Thymus (tissue), 11 donors: ENCODE results near the gene ISCA1. TPM values are rescaled to one million over a fixed set of nuclear protein-coding genes. Genes with fewer than 3 reads are reported as not detected.

Source experiments
- DNase-seq, 9 donors: peaks; one replicate each; pipeline ENCODE4 v3.0.0-alpha.2; 2013; ENCODE audit warnings: low spot score in 9 of 9, low read depth in 6 of 9, missing footprints in 1 of 9
- H3K27ac ChIP-seq, 2 donors: one replicate each; pipeline ENCODE4 v1.5.1; 2013; ENCODE audit warnings: control low read depth in 1 of 2, low read depth in 1 of 2, low read length in 1 of 2, mild to moderate bottlenecking in 1 of 2, moderate library complexity in 1 of 2
- H3K27me3 ChIP-seq, 2 donors: one replicate each; pipeline ENCODE4 v1.5.1; 2013; ENCODE audit warnings: low read length in 1 of 2; ENCODE audit not compliant: control insufficient read depth in 2 of 2, insufficient read depth in 1 of 2
- H3K36me3 ChIP-seq, 2 donors: one replicate each; pipeline ENCODE4 v1.5.1; 2013; ENCODE audit warnings: low read length in 1 of 2, mild to moderate bottlenecking in 1 of 2, moderate library complexity in 1 of 2; ENCODE audit not compliant: control insufficient read depth in 2 of 2, insufficient read depth in 2 of 2
- H3K4me1 ChIP-seq, 2 donors: one replicate each; pipeline ENCODE4 v1.5.1; 2013; ENCODE audit warnings: low read length in 2 of 2; ENCODE audit not compliant: control insufficient read depth in 2 of 2, insufficient read depth in 2 of 2
- H3K4me3 ChIP-seq, 2 donors: one replicate each; pipeline ENCODE4 v1.5.1; 2013; ENCODE audit warnings: low read length in 2 of 2, control low read depth in 1 of 2, mild to moderate bottlenecking in 1 of 2
- H3K9me3 ChIP-seq, 2 donors: one replicate each; pipeline ENCODE4 v1.5.1; 2013; ENCODE audit warnings: low read length in 1 of 2, mild to moderate bottlenecking in 1 of 2; ENCODE audit not compliant: control insufficient read depth in 2 of 2, insufficient read depth in 1 of 2
- WGBS: extraction: QIAGEN DNeasy Blood & Tissue Kit; methylation state at CpG from one replicate; pipeline ENCODE4 v1.1.7; 2013; 5-methylcytosine and 5-hydroxymethylcytosine counted together
- polyA plus RNA-seq: library from polyadenylated mRNA; stranded (reverse); fragments of 200-250 nt; gene quantifications from one replicate; pipeline ENCODE4 v1.2.3, GENCODE V29; 2013
- total RNA-seq: library from RNA; stranded (reverse); fragments of 120-200 nt; gene quantifications from one replicate; pipeline ENCODE4 v1.2.4, GENCODE V29; 2013
- donor health status: healthy.

The ISCA1 gene
- total and polyA plus RNA-seq, 2 donors = 26.1 to 36.0 TPM

DNA sequence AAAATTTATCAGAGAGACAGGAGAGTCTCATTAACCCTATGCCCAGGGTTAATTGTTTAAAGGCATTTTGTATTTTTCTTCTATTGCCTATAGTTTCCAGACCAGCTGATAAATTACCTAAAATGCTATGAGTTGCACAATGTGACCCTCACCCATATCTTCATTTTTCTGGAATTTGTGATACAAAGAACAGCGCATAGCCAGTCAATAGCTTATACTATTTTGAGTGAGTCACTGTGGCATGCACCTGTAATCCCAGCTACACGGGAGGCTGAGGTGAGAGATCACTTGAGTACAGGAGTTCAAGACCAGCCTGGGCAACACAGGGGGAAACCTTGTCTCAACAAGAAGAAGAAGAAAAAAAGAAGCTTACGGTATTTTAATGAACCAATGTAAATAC, 25.7 kb downstream of the ISCA1 start:
- no peak overlapping the region for H3K4me3 ChIP-seq
- H3K27me3 ChIP-seq = no peaks in the 10 kb centered on the region
- H3K36me3 ChIP-seq = no peaks in the 10 kb centered on the region
- H3K27ac ChIP-seq = no peak overlapping the region
- DNase-seq = no peak
- 98% methylated on average over 3 of the region's 3 CpGs for WGBS
- no peaks in the 10 kb centered on the region for H3K4me1 ChIP-seq
- H3K9me3 ChIP-seq = peaks cover 0 to 4% of the 10 kb centered on the region in 2 donors

DNA sequence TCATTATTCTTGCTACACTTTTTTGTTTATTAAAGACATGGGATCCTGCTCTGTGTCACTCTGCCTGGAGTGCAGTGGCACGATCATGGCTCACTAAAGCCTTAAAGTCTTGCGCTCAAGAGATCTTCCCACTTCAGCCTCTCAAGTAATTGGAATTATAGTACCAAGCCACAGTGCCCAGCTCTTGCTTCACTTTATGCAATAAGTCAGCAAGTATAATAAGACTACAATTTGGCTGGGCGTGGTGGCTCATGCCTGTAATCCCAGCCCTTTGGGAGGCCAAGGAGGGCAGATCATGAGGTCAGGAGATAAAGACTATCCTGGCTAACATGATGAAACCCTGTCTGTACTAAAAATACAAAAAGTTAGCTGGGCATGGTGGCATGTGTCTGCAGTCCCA, 28.8 kb downstream of the ISCA1 start:
- H3K4me3 ChIP-seq = no peak overlapping the region
- no peaks in the 10 kb centered on the region for H3K36me3 ChIP-seq
- no peak for DNase-seq
- no peaks in the 10 kb centered on the region for H3K4me1 ChIP-seq
- H3K27me3 ChIP-seq = no peaks in the 10 kb centered on the region
- no peak overlapping the region for H3K27ac ChIP-seq
- H3K9me3 ChIP-seq = peaks cover 0 to 4% of the 10 kb centered on the region in 2 donors
- 98% methylated on average over 3 of the region's 3 CpGs for WGBS

DNA sequence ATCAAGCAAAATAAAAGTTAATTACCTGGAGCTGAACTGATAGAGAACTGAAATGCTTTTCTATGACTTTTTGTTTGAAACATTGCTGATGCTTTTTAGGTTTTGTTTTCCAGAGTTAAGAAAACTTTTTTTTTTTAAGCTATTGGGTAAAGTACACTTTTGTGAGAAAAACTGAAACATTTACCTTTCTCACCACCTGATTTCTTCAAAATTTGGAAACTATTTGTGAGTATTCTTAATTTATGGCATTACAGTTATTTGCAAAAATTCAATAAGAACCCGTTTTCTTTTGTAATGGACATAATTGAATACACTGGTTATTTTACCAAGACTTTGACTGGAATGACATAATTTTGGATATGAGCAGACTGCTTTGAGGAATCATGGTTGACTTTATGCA, 29.5 kb downstream of the ISCA1 start:
- H3K27ac ChIP-seq = no peak overlapping the region
- H3K4me3 ChIP-seq = no peak overlapping the region
- DNase-seq = no peak
- 98% methylated on average over 1 of the region's 1 CpG for WGBS
- H3K9me3 ChIP-seq = peaks cover 0 to 4% of the 10 kb centered on the region in 2 donors
- no peaks in the 10 kb centered on the region for H3K27me3 ChIP-seq
- H3K36me3 ChIP-seq = no peaks in the 10 kb centered on the region
- no peaks in the 10 kb centered on the region for H3K4me1 ChIP-seq

DNA sequence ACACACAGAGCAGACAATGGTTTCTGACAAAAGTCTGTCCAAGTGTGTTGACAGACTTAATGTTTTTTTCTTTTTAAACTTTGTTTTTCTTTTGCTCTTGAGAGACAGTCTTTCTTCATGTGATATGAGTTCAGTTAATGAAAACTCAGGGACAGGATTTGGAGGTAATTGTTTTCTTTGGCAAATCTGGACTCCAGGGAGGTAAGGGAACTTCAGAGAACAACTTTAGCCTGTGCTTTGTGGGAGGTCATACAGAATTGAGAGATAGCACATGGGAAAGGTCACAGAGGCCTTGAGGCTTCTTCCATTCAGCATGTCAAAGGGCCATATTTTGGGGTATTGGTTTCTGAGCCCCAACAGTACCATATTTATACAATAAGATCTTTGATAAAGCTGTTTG, 32.2 kb downstream of the ISCA1 start:
- Histone ChIP-seq H3K27me3 (no peaks in the 10 kb centered on the region), H3K9me3 (peaks cover 0 to 4% of the 10 kb centered on the region in 2 donors), H3K27ac (no peak overlapping the region), H3K4me3 (no peak overlapping the region), H3K36me3 (no peaks in the 10 kb centered on the region), H3K4me1 (no peaks in the 10 kb centered on the region)
- no peak for DNase-seq

DNA sequence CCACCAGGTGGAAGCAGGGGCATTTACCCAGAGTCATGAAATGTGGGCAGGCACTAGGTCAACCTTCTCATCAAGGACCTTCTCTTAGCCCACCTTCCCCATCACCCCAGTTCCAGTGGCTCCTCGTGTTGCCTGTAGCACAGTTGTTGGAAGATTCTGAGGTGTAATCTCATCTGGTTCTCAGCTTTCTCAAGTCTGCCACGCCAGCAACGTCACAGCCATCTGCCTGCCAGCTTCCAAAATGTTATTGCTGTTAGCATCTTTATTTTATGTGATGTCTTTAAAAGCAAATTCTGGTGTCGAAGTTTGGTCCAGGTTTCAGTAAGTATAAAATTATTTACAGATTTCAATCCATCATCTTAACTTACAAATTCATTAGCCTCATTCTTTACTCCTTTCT, 33.6 kb downstream of the ISCA1 start:
- Histone ChIP-seq H3K9me3 (peaks cover 0 to 4% of the 10 kb centered on the region in 2 donors), H3K4me1 (no peaks in the 10 kb centered on the region), H3K4me3 (no peak overlapping the region), H3K36me3 (no peaks in the 10 kb centered on the region), H3K27ac (no peak overlapping the region), H3K27me3 (no peaks in the 10 kb centered on the region)
- no peak for DNase-seq
- WGBS = 93% methylated on average over 4 of the region's 4 CpGs

DNA sequence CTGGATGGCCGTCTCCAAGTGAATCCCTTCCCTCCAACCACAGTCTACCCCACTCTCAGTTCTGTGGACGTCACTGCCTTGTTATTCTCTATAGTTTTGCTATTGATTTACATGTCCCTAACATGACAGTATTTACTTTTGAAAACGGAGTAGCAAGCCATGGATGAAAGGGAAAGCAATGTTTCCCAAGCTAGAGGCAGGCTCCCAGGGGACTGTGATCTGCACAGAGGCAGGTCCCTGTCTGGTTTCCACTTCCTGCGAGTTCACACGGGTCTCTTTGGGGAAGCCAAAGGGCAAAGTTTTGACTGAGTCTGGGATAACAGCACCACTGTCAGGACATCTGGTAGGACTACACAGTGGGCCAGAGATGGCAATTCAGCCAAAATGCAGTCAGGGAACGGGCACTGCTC, 35.6 kb downstream of the ISCA1 start:
- 79% methylated on average over 6 of the region's 6 CpGs for WGBS
- Histone ChIP-seq H3K36me3 (no peaks in the 10 kb centered on the region), H3K4me3 (no peak overlapping the region), H3K27me3 (no peaks in the 10 kb centered on the region), H3K4me1 (no peaks in the 10 kb centered on the region), H3K27ac (no peak overlapping the region), H3K9me3 (no peaks in the 10 kb centered on the region)
- DNase-seq = no peak

DNA sequence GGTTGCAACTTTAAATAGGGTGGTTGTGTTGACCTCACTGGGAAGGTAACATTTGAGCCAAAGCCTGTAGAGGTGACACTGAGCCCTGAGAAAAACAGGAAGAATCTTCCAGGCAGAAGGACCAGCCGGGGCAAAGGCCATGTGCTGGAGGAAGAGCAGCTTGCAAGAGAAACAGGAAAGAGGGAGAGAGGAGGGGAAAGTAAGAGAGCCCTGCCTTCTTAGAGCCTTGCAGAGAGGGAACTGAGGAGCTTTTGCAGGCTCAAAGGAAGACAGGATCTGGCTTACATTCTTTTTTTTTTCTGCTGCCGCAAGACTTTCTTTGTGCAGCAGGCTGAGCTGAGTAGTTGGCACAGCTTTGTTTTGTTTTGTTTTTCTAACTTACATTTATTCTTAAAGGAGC, 40.3 kb downstream of the ISCA1 start:
- 43% methylated on average over 2 of the region's 2 CpGs for WGBS

DNA sequence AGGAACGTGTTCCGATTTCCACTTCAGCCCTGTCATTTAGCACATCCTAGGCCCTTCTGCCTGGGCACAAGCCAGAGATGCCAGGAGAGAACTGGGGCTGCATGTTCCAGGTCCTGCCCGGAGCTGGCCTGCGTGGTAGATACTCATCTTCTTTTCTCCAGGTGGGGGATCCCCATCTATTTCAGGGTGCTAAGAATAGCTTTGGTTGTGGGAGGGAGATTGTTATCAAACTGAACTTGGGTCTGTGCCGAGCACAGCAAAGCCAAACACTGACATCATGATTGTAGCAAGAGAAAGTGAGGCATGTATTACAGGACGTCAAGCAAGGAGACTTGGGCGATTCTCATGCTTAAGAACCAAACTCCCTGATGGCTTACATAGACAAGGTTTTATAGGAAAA, 41.1 kb downstream of the ISCA1 start:
- Histone ChIP-seq H3K4me1 (no peaks in the 10 kb centered on the region), H3K4me3 (no peak overlapping the region), H3K27ac (no peak overlapping the region), H3K36me3 (no peaks in the 10 kb centered on the region), H3K27me3 (no peaks in the 10 kb centered on the region), H3K9me3 (no peaks in the 10 kb centered on the region)
- 84% methylated on average over 7 of the region's 7 CpGs for WGBS
- no peak for DNase-seq

More for the DNA sequence above, 40.3 kb downstream of the ISCA1 start:
- Histone ChIP-seq H3K36me3 (no peaks in the 10 kb centered on the region), H3K27me3 (no peaks in the 10 kb centered on the region), H3K9me3 (no peaks in the 10 kb centered on the region), H3K27ac (no peak overlapping the region), H3K4me1 (no peaks in the 10 kb centered on the region), H3K4me3 (no peak overlapping the region)
- DNase-seq = no peak

DNA sequence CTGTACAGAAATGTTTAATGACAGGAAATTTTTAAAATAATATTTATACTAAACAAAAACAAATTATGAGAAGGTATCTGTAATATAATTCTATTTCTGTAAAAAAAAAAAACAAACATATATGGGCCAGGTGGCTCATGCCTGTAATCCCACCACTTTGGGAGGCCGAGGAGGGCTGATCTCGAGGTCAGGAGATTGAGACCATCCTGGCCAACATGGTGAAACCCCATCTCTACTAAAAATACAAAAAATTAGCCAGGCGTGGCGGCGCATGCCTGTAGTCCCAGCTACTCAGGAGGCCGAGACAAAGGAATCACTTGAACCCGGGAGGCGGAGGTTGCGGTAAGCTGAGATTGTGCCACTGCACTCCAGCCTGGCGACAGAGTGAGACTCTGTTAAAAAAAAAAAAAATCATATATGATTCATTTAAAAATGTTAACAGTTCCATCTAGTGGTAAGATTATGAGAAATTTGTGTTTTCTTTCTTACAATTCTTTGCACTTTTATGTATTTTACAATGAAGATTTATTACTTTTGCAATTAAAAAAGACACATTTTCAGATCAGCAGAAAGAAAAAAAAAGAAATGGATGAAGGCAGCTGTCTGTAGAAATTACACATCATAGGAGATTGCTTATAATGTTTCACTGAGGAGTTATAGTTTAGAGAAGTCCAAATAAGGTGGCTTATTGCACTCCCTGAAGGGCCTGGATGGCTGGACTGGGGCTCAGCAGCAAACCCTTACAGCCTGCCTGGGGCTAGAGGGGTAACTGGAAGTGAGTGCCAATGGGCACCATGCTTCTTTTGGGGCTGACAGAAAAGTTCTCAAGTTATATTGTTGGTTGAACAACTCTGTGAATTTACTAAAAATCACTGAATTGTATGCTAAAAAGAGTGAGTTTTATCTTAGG, 43.2 kb downstream of the ISCA1 start:
- H3K4me3 ChIP-seq = no peak overlapping the region
- no peaks in the 10 kb centered on the region for H3K27me3 ChIP-seq
- 85% methylated on average over 10 of the region's 10 CpGs for WGBS
- DNase-seq = no peak
- no peaks in the 10 kb centered on the region for H3K36me3 ChIP-seq
- H3K27ac ChIP-seq = no peak overlapping the region
- H3K9me3 ChIP-seq = no peaks in the 10 kb centered on the region
- no peaks in the 10 kb centered on the region for H3K4me1 ChIP-seq
